Nephron (organoid): ENCODE results near the gene UTRN.
A peak's percentile ranks its signal among the peaks of the same experiment; 100 is the strongest.

Experiments used
- H3K27ac Mint-ChIP-seq, 3 experiments: 2 replicates each; pipeline ENCODE4 v1.8.0; 2020; ENCODE audit warnings: mixed read lengths in 3 of 3, mild to moderate bottlenecking in 2 of 3, moderate library complexity in 1 of 3
- H3K27me3 Mint-ChIP-seq: 2 replicates; pipeline ENCODE4 v1.8.0; 2021; ENCODE audit warnings: low read depth, mild to moderate bottlenecking, moderate library complexity, mixed read lengths
- H3K36me3 Mint-ChIP-seq: 2 replicates; pipeline ENCODE4 v1.8.0; 2020; ENCODE audit warnings: low read depth, mixed read lengths
- H3K4me1 Mint-ChIP-seq: 2 replicates; pipeline ENCODE4 v1.8.0; 2020; ENCODE audit warnings: mixed read lengths
- H3K4me3 Mint-ChIP-seq, 3 experiments: 2 replicates each; pipeline ENCODE4 v1.8.0; 2020; ENCODE audit warnings: mild to moderate bottlenecking in 3 of 3, mixed read lengths in 3 of 3, moderate library complexity in 2 of 3
- H3K9me3 Mint-ChIP-seq: 2 replicates; pipeline ENCODE4 v1.8.0; 2020; ENCODE audit warnings: mixed read lengths
- TF ChIP-seq, protein P1 (sequence below), 3 experiments: fragments of 200-600 bp; sonication (generic); IDR thresholded peaks; one replicate each; pipeline ENCODE4 v1.5.0; 2021; ENCODE audit warnings: antibody characterized with exemption in 3 of 3; ENCODE audit not compliant: unreplicated experiment in 3 of 3

UTRN gene

GRCh38 chr6:144250276-144250675, 34.9 kb upstream of the UTRN start:
- TF ChIP-seq, protein P1, sequence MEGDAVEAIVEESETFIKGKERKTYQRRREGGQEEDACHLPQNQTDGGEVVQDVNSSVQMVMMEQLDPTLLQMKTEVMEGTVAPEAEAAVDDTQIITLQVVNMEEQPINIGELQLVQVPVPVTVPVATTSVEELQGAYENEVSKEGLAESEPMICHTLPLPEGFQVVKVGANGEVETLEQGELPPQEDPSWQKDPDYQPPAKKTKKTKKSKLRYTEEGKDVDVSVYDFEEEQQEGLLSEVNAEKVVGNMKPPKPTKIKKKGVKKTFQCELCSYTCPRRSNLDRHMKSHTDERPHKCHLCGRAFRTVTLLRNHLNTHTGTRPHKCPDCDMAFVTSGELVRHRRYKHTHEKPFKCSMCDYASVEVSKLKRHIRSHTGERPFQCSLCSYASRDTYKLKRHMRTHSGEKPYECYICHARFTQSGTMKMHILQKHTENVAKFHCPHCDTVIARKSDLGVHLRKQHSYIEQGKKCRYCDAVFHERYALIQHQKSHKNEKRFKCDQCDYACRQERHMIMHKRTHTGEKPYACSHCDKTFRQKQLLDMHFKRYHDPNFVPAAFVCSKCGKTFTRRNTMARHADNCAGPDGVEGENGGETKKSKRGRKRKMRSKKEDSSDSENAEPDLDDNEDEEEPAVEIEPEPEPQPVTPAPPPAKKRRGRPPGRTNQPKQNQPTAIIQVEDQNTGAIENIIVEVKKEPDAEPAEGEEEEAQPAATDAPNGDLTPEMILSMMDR (IDR thresholded peaks at IDR 0.05; ENCODE audit: unreplicated experiment in 3 of 3), result no peak

DNA sequence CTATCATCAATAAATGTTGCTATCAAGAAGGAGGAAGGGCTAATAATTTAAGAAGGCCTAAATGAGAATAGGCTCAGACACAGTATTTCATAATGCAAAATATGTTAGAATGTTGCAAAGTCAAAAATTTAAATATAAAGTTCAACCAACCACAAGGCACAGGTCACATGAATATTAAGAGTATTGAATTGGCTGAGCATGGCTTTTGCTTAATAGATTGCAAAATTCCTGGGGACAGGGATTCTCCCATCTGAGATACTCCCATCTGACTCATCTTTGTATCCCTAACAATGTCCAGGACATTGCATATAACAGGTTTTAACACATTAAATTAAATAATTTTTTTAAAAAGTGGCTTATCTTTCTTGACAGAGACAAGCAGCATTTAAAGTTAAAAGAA, 32.9 kb upstream of the UTRN start:
- Mint-ChIP-seq H3K27me3 (no peaks in the 10 kb centered on the region), H3K9me3 (peaks cover 11% of the 10 kb centered on the region), H3K36me3 (peaks cover 2% of the 10 kb centered on the region), H3K27ac (no peak overlapping the region), H3K4me3 (no peak overlapping the region), H3K4me1 (peaks cover 20% of the 10 kb centered on the region)
- TF ChIP-seq, protein P1 (IDR thresholded peaks at IDR 0.05; ENCODE audit: unreplicated experiment in 3 of 3), result no peak

More at GRCh38 chr6:144250276-144250675, 34.9 kb upstream of the UTRN start:
- H3K4me1 Mint-ChIP-seq, result peaks cover 26% of the 10 kb centered on the region
- H3K27ac Mint-ChIP-seq, result no peak overlapping the region
- H3K9me3 Mint-ChIP-seq, result peaks cover 11% of the 10 kb centered on the region
- no peak overlapping the region for H3K4me3 Mint-ChIP-seq
- H3K27me3 Mint-ChIP-seq, result no peaks in the 10 kb centered on the region
- H3K36me3 Mint-ChIP-seq, result no peaks in the 10 kb centered on the region

- no peak overlapping the region for H3K4me3 Mint-ChIP-seq
- H3K27me3 Mint-ChIP-seq, result no peaks in the 10 kb centered on the region
- H3K27ac Mint-ChIP-seq, result no peak overlapping the region
- H3K36me3 Mint-ChIP-seq, result peaks cover 4% of the 10 kb centered on the region
- H3K9me3 Mint-ChIP-seq, result peaks cover 14% of the 10 kb centered on the region
- TF ChIP-seq, protein P1 (IDR thresholded peaks at IDR 0.05; ENCODE audit: unreplicated experiment in 3 of 3), result no peak
- peaks cover 12% of the 10 kb centered on the region for H3K4me1 Mint-ChIP-seq
These were observed 25.1 kb upstream of the UTRN start for GRCh38 chr6:144259986-144260385.

DNA sequence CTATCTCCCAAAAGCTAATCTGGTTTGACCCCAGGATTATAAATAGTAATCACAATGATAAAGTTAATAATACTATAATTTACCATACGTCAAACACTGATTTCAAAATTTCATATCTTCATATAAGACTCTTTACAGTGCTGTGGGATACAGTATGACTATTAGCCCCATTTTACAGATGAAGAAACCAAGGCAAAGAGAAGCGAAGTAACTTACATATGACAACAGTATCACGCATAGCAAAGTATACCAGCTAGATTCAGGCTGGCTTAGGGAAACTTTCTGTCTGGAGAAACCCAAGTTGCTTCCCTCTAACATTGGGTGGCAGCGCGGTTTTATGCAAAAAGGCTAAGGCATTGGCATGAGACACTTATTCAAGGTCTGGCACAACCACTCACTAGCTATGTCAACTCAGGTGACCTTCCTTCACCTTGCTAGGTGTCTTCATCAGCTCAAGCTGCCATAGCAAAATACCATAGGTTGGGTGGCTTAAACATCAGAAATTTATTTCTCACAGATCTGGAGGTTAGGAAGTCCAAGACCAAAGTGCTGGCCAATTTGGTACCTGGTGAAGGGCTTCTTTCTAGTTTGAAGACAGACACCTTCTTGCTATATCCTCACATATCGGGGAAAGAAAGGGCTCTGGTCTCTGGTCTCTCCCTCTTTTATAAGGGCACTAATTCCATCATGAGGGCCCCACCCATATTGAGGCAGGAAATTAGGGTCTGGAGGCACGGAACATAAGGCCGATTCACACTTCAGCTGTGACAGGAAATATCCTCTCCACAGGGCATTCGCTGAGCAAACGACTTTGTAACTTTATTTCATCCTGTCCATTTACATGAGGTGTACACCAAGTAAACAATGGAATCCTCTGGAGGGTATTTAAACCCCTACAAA, 22.4 kb upstream of the UTRN start:
- no peaks in the 10 kb centered on the region for H3K27me3 Mint-ChIP-seq
- TF ChIP-seq, protein P1 (IDR thresholded peaks at IDR 0.05; ENCODE audit: unreplicated experiment in 3 of 3), result no peak
- H3K27ac Mint-ChIP-seq, result no peak overlapping the region
- no peak overlapping the region for H3K4me3 Mint-ChIP-seq
- H3K36me3 Mint-ChIP-seq, result peaks cover under 1% of the 10 kb centered on the region
- peaks cover 3% of the 10 kb centered on the region for H3K9me3 Mint-ChIP-seq
- H3K4me1 Mint-ChIP-seq, result peaks cover 28% of the 10 kb centered on the region

DNA sequence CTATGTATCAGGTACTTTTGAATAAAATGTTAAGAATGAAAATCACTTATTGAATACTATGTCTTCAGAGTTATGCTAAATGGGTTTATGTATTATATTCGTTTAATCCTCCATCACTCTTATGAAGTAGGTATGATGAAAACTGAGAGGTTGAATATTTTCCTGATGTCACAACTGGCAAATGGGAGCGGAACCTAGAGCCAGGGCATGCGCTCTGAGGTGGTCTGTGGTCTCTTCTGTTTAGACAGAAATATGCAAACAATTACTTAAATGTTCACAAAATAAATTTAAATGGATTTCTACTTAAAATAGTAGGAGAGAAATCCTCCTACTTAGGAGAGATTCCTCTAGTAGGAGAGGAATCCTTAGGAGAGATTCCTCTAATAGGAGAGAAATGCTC, 21.3 kb upstream of the UTRN start:
- Mint-ChIP-seq H3K4me3 (no peak overlapping the region), H3K4me1 (peaks cover 28% of the 10 kb centered on the region), H3K27ac (peak overlapping the region; percentile 87 to 97 (median 92)), H3K36me3 (peaks cover 5% of the 10 kb centered on the region), H3K27me3 (no peaks in the 10 kb centered on the region), H3K9me3 (peaks cover 2% of the 10 kb centered on the region)
- TF ChIP-seq, protein P1 (IDR thresholded peaks at IDR 0.05; ENCODE audit: unreplicated experiment in 3 of 3), result no peak
